ENCODE data around the gene GIGYF2. TPM values are rescaled to one million over a fixed set of nuclear protein-coding genes. Genes with fewer than 3 reads are reported as not detected.

The GIGYF2 gene
- total and polyA plus RNA-seq, 2 of the 4 experiments (the other 2 are of a cell fraction): 14.7 to 66.0 TPM

GRCh38 chr2:232870018-232870765, 173.1 kb downstream of the GIGYF2 start, which contains the start of gene SNORC:
Gene SNORC (plus strand): TSS chr2:232870264. CDS start chr2:232870342, 78 bp downstream.
- Histone ChIP-seq H3K18ac (ENCODE audit: low read depth, low read length) (no peak within 1 kb of the TSS), H3K79me1 (ENCODE audit: low read depth in 1 of 2, low read length in 2 of 2) (no peaks in the 10 kb centered on the region), H4K8ac (ENCODE audit: low read depth in 2 of 2, low read length in 2 of 2) (no peak within 1 kb of the TSS), H4K20me1 (ENCODE audit: insufficient read depth, low read length) (no peaks in the 10 kb centered on the region), H2AK5ac (ENCODE audit: low read depth, low read length) (no peak within 1 kb of the TSS), H2BK120ac (ENCODE audit: low read depth, low read length) (no peak within 1 kb of the TSS), H3K27ac (ENCODE audit: insufficient read depth, low read length) (no peak within 1 kb of the TSS), H3K23ac (ENCODE audit: low read depth, low read length) (no peak within 1 kb of the TSS), H4K5ac (ENCODE audit: low read depth, low read length) (no peak within 1 kb of the TSS), H3K9ac (ENCODE audit: low read depth, low read length) (no peak within 1 kb of the TSS), H3K14ac (replicated peaks; ENCODE audit: low read depth, low read length) (no peak within 1 kb of the TSS), H3K4ac (ENCODE audit: low read depth, low read length) (no peak within 1 kb of the TSS), H2BK20ac (ENCODE audit: low read depth, low read length) (no peak within 1 kb of the TSS), H2BK15ac (ENCODE audit: low read depth, low read length) (no peak within 1 kb of the TSS), H3K4me2 (ENCODE audit: low read depth, low read length) (no peak within 1 kb of the TSS), H2AFZ (replicated peaks; ENCODE audit: low read length, poor library complexity) (no peak within 1 kb of the TSS), H2BK5ac (ENCODE audit: low read depth, low read length, poor library complexity, severe bottlenecking) (no peak within 1 kb of the TSS), H2AK9ac (replicated peaks; ENCODE audit: low read depth, low read length, poor library complexity) (peak within 1 kb of the TSS; percentile 61), H3K27me3 (ENCODE audit: control insufficient read depth, insufficient read depth, low read length) (no peaks in the 10 kb centered on the region; the same call in 1 of the 2 replicates), H3K4me1 (ENCODE audit: control insufficient read depth, insufficient read depth, low read length) (no peaks in the 10 kb centered on the region), H4K91ac (ENCODE audit: insufficient read depth, low read depth, low read length) (no peak within 1 kb of the TSS), H3K9me3 (ENCODE audit: control insufficient read depth, insufficient read depth, low read length) (no peaks in the 10 kb centered on the region), H3K4me3 (ENCODE audit: insufficient read depth, low read depth, low read length) (no peak within 1 kb of the TSS), H3K56ac (ENCODE audit: extremely low read depth, insufficient read depth, low read length) (no peak within 1 kb of the TSS), H3K36me3 (ENCODE audit: control insufficient read depth, insufficient read depth, low read length) (no peaks in the 10 kb centered on the region), H3K9me1 (ENCODE audit: insufficient read depth, low read length) (no peaks in the 10 kb centered on the region)
- no CpG with 5 or more reads among the region's 21 CpGs for WGBS, 2 experiments (ENCODE audit: extremely low coverage in 2 of 2, insufficient read length in 1 of 2)
- dilution Hi-C loops (cut with HindIII; ENCODE audit: low sequenced_read_pairs, unreplicated experiment) (no loop called here), in situ Hi-C loops (cut with MboI; ENCODE audit: low sequenced_read_pairs) (no loop called here), intact Hi-C loops (cut with micrococcal nuclease) (no loop called here)
- ATAC-seq (ENCODE audit: low read depth): no peak
- ChIA-PET CTCF (no interaction called here), POLR2A (ENCODE audit: unreplicated experiment) (no interaction called here)
- no peak for DNase-seq
- BruUV-seq (replicated peaks): no TSS peak
- TF ChIP-seq RCOR1 (IDR thresholded peaks at IDR 0.05; ENCODE audit: insufficient replicate concordance, low read length): no peak
- TF ChIP-seq NFE2L2 (IDR thresholded peaks at IDR 0.05; ENCODE audit: low read depth, low read length): no peak
- TF ChIP-seq CHD1 (IDR thresholded peaks at IDR 0.05; ENCODE audit: low read depth, low read length): no peak
- no peak for TF ChIP-seq MAZ (IDR thresholded peaks at IDR 0.05; ENCODE audit: borderline replicate concordance, low read depth, low read length)
- TF ChIP-seq CEBPB (IDR thresholded peaks at IDR 0.05; ENCODE audit: low read depth, low read length): no peak
- TF ChIP-seq RAD21 (IDR thresholded peaks at IDR 0.05; ENCODE audit: low read length): no peak
- TF ChIP-seq SMC3 (IDR thresholded peaks at IDR 0.05; ENCODE audit: low read depth, low read length): no peak
- TF ChIP-seq USF2 (IDR thresholded peaks at IDR 0.05; ENCODE audit: low read depth, low read length): no peak
- TF ChIP-seq MAFK (IDR thresholded peaks at IDR 0.05; ENCODE audit: low read depth, low read length): no peak
- TF ChIP-seq BHLHE40 (IDR thresholded peaks at IDR 0.05; ENCODE audit: low read depth, low read length): no peak
- TF ChIP-seq RFX5 (IDR thresholded peaks at IDR 0.05; ENCODE audit: low read depth, low read length): no peak
- TF ChIP-seq POLR2A (IDR thresholded peaks at IDR 0.05; ENCODE audit: low read depth, low read length): no peak
- TF ChIP-seq, protein P1, sequence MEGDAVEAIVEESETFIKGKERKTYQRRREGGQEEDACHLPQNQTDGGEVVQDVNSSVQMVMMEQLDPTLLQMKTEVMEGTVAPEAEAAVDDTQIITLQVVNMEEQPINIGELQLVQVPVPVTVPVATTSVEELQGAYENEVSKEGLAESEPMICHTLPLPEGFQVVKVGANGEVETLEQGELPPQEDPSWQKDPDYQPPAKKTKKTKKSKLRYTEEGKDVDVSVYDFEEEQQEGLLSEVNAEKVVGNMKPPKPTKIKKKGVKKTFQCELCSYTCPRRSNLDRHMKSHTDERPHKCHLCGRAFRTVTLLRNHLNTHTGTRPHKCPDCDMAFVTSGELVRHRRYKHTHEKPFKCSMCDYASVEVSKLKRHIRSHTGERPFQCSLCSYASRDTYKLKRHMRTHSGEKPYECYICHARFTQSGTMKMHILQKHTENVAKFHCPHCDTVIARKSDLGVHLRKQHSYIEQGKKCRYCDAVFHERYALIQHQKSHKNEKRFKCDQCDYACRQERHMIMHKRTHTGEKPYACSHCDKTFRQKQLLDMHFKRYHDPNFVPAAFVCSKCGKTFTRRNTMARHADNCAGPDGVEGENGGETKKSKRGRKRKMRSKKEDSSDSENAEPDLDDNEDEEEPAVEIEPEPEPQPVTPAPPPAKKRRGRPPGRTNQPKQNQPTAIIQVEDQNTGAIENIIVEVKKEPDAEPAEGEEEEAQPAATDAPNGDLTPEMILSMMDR (conservative IDR thresholded peaks at IDR 0.05; ENCODE audit: low read depth, low read length): no peak
- TF ChIP-seq, protein P2, sequence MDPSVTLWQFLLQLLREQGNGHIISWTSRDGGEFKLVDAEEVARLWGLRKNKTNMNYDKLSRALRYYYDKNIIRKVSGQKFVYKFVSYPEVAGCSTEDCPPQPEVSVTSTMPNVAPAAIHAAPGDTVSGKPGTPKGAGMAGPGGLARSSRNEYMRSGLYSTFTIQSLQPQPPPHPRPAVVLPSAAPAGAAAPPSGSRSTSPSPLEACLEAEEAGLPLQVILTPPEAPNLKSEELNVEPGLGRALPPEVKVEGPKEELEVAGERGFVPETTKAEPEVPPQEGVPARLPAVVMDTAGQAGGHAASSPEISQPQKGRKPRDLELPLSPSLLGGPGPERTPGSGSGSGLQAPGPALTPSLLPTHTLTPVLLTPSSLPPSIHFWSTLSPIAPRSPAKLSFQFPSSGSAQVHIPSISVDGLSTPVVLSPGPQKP (IDR thresholded peaks at IDR 0.05; ENCODE audit: borderline replicate concordance, low read depth, low read length): no peak
- no peak for TF ChIP-seq MXI1 (IDR thresholded peaks at IDR 0.05; ENCODE audit: borderline replicate concordance, low read depth, low read length)
- no peak for TF ChIP-seq FOS (IDR thresholded peaks at IDR 0.05; ENCODE audit: low read depth, low read length)

Data from IMR-90 (cell line).